ENCODE results near the gene PTGES2.

The PTGES2 gene

DNA sequence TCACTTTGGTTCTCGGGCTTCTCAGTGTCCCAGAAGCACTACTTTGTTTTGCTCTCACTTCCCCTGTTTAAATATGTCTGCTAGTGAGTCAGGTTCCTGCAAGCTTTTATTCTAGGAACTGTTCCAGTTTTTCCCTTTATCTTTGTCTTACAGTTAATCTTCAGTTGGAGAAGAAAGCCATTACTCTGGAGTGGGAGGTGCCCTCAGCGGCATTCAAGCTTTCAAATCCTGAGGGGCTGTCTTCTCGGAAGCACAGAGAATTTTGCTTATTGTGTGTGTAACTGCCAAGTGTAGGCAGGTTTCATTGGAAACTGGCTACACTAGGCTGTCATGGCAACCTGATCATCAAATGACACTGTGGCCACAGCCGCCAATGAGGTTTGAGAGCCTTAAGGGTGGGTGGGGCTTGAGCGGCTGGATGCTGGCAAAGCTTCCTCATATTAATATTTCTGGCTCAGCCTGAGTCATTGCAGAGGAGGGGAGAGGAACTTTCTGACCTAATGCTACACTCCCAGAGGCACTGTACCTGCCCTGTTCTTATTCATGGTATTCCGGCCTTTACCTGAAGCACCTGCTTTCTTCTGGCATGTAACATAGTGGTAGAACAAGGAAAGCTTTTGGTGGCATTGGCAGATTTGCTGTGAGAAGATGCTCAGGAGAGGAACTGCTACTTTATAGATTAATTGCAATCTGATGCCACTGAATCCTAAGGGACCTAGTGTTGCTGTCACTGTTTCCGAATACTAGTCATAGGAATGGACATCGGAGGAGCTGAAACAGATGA, 33.2 kb downstream of the PTGES2 start:
- H3K27me3 ChIP-seq (ENCODE audit: insufficient read depth, low read length) = no peaks in the 10 kb centered on the region
- H3K9me3 ChIP-seq (ENCODE audit: insufficient read depth, low read depth, low read length) = no peaks in the 10 kb centered on the region
- H3K4me3 ChIP-seq (ENCODE audit: low read length) = no peak overlapping the region
- no peak overlapping the region for H3K9ac ChIP-seq (ENCODE audit: low read depth, low read length)
- no peak overlapping the region for H3K27ac ChIP-seq (ENCODE audit: low read length)
- peaks cover 18% of the 10 kb centered on the region for H3K4me1 ChIP-seq (ENCODE audit: insufficient read depth, low read length)
- H3K36me3 ChIP-seq (ENCODE audit: insufficient read depth, low read depth, low read length) = no peaks in the 10 kb centered on the region; the same call in 1 of the 2 replicates

GRCh38 chr9:128093011-128093410, 34.5 kb downstream of the PTGES2 start:
- Histone ChIP-seq H3K9ac (ENCODE audit: low read depth, low read length) (no peak overlapping the region), H3K4me3 (ENCODE audit: low read length) (no peak overlapping the region), H3K27ac (ENCODE audit: low read length) (no peak overlapping the region), H3K36me3 (ENCODE audit: insufficient read depth, low read depth, low read length) (no peaks in the 10 kb centered on the region; the same call in 1 of the 2 replicates), H3K27me3 (ENCODE audit: insufficient read depth, low read length) (no peaks in the 10 kb centered on the region), H3K4me1 (ENCODE audit: insufficient read depth, low read length) (peaks cover 12% of the 10 kb centered on the region), H3K9me3 (ENCODE audit: insufficient read depth, low read depth, low read length) (no peaks in the 10 kb centered on the region)

DNA sequence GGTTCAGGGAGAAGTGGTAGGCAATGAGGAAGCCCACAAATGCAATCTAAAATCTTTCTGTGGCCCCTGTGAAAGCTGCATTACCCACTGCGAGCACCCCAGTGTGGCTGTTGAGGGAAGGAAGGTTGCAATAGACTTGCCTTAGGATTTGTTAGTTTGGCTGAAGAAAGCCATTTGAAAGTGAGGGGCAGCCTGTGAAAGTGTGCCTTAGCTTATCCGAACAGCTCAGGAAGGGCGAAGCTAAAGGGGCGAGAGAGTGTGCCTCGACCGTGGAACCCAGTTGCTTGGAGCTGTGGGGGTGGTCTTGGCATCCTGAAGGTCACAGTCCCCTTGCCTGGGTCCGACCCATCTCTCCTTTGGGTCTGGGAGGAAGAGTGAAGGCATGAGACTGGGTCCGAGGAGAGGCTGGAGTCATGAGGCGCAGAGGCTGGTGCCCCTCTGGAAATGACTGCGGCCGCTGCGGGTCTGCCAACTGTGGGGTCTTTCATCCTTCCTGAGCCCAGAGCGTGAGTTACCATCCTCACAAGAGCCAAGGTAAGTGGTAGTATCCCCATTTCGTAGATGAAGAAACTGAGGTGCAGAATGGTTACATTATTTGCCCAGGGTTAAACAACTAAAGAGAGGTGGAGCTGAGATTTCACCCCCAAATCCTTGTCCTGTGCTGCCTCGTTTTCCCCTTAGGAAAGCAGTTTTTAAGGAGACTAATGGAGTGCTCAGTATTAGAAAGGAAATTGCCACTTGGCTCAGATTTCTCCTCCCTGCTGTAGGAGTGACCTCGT, 35.1 kb downstream of the PTGES2 start:
- H3K9ac ChIP-seq (ENCODE audit: low read depth, low read length) = no peak overlapping the region
- no peaks in the 10 kb centered on the region; the same call in 1 of the 2 replicates for H3K36me3 ChIP-seq (ENCODE audit: insufficient read depth, low read depth, low read length)
- no peak overlapping the region for H3K4me3 ChIP-seq (ENCODE audit: low read length)
- H3K27me3 ChIP-seq (ENCODE audit: insufficient read depth, low read length) = no peaks in the 10 kb centered on the region
- no peaks in the 10 kb centered on the region for H3K9me3 ChIP-seq (ENCODE audit: insufficient read depth, low read depth, low read length)
- H3K4me1 ChIP-seq (ENCODE audit: insufficient read depth, low read length) = peaks cover 7% of the 10 kb centered on the region; the same call in 1 of the 2 replicates
- H3K27ac ChIP-seq (ENCODE audit: low read length) = no peak overlapping the region

GRCh38 chr9:128091571-128091970, 36.0 kb downstream of the PTGES2 start:
- H3K27ac ChIP-seq (ENCODE audit: low read length) = no peak overlapping the region
- H3K27me3 ChIP-seq (ENCODE audit: insufficient read depth, low read length) = no peaks in the 10 kb centered on the region
- peaks cover 5% of the 10 kb centered on the region; the same call in 1 of the 2 replicates for H3K4me1 ChIP-seq (ENCODE audit: insufficient read depth, low read length)
- H3K4me3 ChIP-seq (ENCODE audit: low read length) = peak overlapping the region; percentile 9; the same call in 1 of the 2 replicates
- H3K36me3 ChIP-seq (ENCODE audit: insufficient read depth, low read depth, low read length) = no peaks in the 10 kb centered on the region; the same call in 1 of the 2 replicates
- H3K9me3 ChIP-seq (ENCODE audit: insufficient read depth, low read depth, low read length) = no peaks in the 10 kb centered on the region
- no peak overlapping the region for H3K9ac ChIP-seq (ENCODE audit: low read depth, low read length)

DNA sequence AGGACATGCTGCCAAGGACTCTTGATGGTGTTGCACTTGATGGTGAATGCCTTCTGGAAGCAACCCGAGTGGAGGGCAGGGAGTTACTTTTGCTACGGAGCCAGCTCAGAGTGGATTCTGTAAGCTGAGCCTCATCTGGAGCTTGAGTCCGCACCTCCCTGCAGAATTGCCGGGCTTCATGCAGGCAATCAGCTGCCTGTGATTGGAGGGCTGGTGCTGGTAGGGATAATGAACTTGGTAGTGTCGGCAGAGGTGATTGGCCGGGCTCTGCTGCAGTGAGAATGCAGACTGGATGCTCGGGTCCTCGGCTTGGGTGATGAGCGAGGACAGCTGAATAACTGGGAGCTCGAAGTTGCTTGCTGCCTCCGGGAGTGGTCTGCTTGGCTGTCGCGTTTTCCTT, 36.4 kb downstream of the PTGES2 start:
- Histone ChIP-seq H3K9me3 (ENCODE audit: insufficient read depth, low read depth, low read length) (no peaks in the 10 kb centered on the region), H3K4me1 (ENCODE audit: insufficient read depth, low read length) (peaks cover 5% of the 10 kb centered on the region; the same call in 1 of the 2 replicates), H3K36me3 (ENCODE audit: insufficient read depth, low read depth, low read length) (no peaks in the 10 kb centered on the region; the same call in 1 of the 2 replicates), H3K9ac (ENCODE audit: low read depth, low read length) (peak overlapping the region; percentile 53; the same call in 1 of the 2 replicates), H3K4me3 (ENCODE audit: low read length) (peak overlapping the region; percentile 38; the same call in 1 of the 2 replicates), H3K27ac (ENCODE audit: low read length) (peak overlapping the region; percentile 21), H3K27me3 (ENCODE audit: insufficient read depth, low read length) (no peaks in the 10 kb centered on the region)

DNA sequence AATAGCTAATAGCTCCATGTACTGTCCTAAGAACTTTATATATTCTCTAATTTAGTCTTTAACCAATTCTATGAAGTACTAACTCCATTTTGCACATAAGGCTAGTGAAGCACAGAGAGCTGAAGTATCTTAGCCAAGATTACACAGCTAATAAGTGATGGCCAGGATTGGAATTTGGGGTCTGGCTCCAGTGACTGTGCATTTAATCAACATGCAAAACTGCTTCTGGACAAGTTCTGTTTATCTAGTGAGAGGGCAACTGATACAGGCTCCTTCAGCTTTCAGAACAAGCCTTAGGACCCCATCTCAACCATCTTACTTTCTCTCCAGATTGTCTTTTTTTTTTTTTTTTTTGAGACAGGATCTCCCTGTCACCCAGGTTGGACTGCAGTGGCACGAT, 38.2 kb downstream of the PTGES2 start:
- H3K36me3 ChIP-seq (ENCODE audit: insufficient read depth, low read depth, low read length) = no peaks in the 10 kb centered on the region
- H3K4me3 ChIP-seq (ENCODE audit: low read length) = no peak overlapping the region
- no peak overlapping the region for H3K9ac ChIP-seq (ENCODE audit: low read depth, low read length)
- no peaks in the 10 kb centered on the region for H3K27me3 ChIP-seq (ENCODE audit: insufficient read depth, low read length)
- H3K27ac ChIP-seq (ENCODE audit: low read length) = no peak overlapping the region
- peaks cover 5% of the 10 kb centered on the region; the same call in 1 of the 2 replicates for H3K4me1 ChIP-seq (ENCODE audit: insufficient read depth, low read length)
- H3K9me3 ChIP-seq (ENCODE audit: insufficient read depth, low read depth, low read length) = no peaks in the 10 kb centered on the region

GRCh38 chr9:128088253-128088945, 39.1 kb downstream of the PTGES2 start:
- Histone ChIP-seq H3K9ac (ENCODE audit: low read depth, low read length) (no peak overlapping the region; the same call in 1 of the 2 replicates), H3K27me3 (ENCODE audit: insufficient read depth, low read length) (no peaks in the 10 kb centered on the region), H3K4me1 (ENCODE audit: insufficient read depth, low read length) (peaks cover 5% of the 10 kb centered on the region; the same call in 1 of the 2 replicates), H3K9me3 (ENCODE audit: insufficient read depth, low read depth, low read length) (no peaks in the 10 kb centered on the region), H3K4me3 (ENCODE audit: low read length) (no peak overlapping the region), H3K36me3 (ENCODE audit: insufficient read depth, low read depth, low read length) (no peaks in the 10 kb centered on the region), H3K27ac (ENCODE audit: low read length) (no peak overlapping the region)

GRCh38 chr9:128087262-128087661, 40.3 kb downstream of the PTGES2 start:
- Histone ChIP-seq H3K4me3 (ENCODE audit: low read length) (no peak overlapping the region), H3K9ac (ENCODE audit: low read depth, low read length) (no peak overlapping the region), H3K36me3 (ENCODE audit: insufficient read depth, low read depth, low read length) (no peaks in the 10 kb centered on the region), H3K27ac (ENCODE audit: low read length) (no peak overlapping the region), H3K4me1 (ENCODE audit: insufficient read depth, low read length) (peaks cover 5% of the 10 kb centered on the region; the same call in 1 of the 2 replicates), H3K27me3 (ENCODE audit: insufficient read depth, low read length) (no peaks in the 10 kb centered on the region), H3K9me3 (ENCODE audit: insufficient read depth, low read depth, low read length) (no peaks in the 10 kb centered on the region)

GRCh38 chr9:128085943-128086342, 41.6 kb downstream of the PTGES2 start:
- peaks cover 3% of the 10 kb centered on the region; the same call in 1 of the 2 replicates for H3K4me1 ChIP-seq (ENCODE audit: insufficient read depth, low read length)
- no peak overlapping the region for H3K27ac ChIP-seq (ENCODE audit: low read length)
- H3K9ac ChIP-seq (ENCODE audit: low read depth, low read length) = no peak overlapping the region
- H3K36me3 ChIP-seq (ENCODE audit: insufficient read depth, low read depth, low read length) = no peaks in the 10 kb centered on the region
- no peaks in the 10 kb centered on the region for H3K27me3 ChIP-seq (ENCODE audit: insufficient read depth, low read length)
- H3K9me3 ChIP-seq (ENCODE audit: insufficient read depth, low read depth, low read length) = no peaks in the 10 kb centered on the region
- no peak overlapping the region for H3K4me3 ChIP-seq (ENCODE audit: low read length)

- Histone ChIP-seq H3K27me3 (ENCODE audit: insufficient read depth, low read length) (no peaks in the 10 kb centered on the region), H3K9me3 (ENCODE audit: insufficient read depth, low read depth, low read length) (no peaks in the 10 kb centered on the region), H3K4me3 (ENCODE audit: low read length) (no peak overlapping the region), H3K36me3 (ENCODE audit: insufficient read depth, low read depth, low read length) (no peaks in the 10 kb centered on the region), H3K9ac (ENCODE audit: low read depth, low read length) (no peak overlapping the region), H3K27ac (ENCODE audit: low read length) (no peak overlapping the region), H3K4me1 (ENCODE audit: insufficient read depth, low read length) (no peaks in the 10 kb centered on the region)
Measured at GRCh38 chr9:128084746-128085145, 42.8 kb downstream of the PTGES2 start.

DNA sequence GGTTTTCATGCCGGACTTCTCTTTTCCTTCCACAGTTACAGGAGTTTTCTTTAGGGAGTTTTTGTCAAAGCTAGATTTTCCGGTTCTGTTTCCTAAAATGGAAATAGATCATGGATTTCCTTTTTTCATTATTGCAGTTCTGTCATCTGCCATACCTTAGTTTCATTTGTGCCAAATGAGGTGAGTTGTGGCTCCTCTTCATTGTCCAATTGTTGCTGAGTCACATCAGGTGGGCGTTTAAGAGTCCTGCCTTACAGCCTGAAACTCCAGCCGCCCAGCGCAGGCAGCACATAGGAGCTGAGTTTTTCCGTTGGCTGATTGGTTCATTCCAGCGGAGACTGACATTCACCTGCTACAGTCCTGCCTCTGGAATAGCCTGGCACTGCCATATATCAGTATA, 45.4 kb downstream of the PTGES2 start:
- Histone ChIP-seq H3K9ac (ENCODE audit: low read depth, low read length) (no peak overlapping the region), H3K4me3 (ENCODE audit: low read length) (no peak overlapping the region), H3K27ac (ENCODE audit: low read length) (no peak overlapping the region), H3K36me3 (ENCODE audit: insufficient read depth, low read depth, low read length) (no peaks in the 10 kb centered on the region), H3K9me3 (ENCODE audit: insufficient read depth, low read depth, low read length) (no peaks in the 10 kb centered on the region), H3K27me3 (ENCODE audit: insufficient read depth, low read length) (no peaks in the 10 kb centered on the region), H3K4me1 (ENCODE audit: insufficient read depth, low read length) (peaks cover 6% of the 10 kb centered on the region; the same call in 1 of the 2 replicates)
